Measurements from ENCODE around the gene PTCD3. TPM values are rescaled to one million over a fixed set of nuclear protein-coding genes. Genes with fewer than 3 reads are reported as not detected.

The PTCD3 gene
- total and polyA plus RNA-seq, 2 of the 4 experiments (the other 2 are of a cell fraction) = 44.0 to 48.9 TPM

DNA sequence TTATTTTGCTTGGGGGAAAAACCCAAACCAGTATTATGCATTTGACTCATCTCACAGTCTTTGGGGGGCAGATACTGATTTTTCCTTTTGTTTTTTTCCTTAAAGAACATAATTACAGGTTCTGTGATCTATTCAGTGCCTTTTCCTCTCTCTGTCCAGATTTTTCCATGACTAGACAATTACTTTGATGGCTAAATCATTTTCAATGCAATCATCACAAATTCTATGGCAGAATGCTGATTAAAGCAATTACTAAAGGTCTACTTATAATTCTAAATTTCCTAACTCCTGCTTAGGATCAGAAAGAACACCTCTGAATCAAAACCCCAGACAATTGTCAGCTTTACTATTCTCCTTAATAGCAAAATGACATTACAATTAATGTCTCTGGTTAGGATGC, 39.1 kb upstream of the PTCD3 start:
- Histone ChIP-seq H3K4ac (ENCODE audit: low read depth, low read length) (no peak overlapping the region), H3K9me1 (ENCODE audit: insufficient read depth, low read length) (no peaks in the 10 kb centered on the region; the same call in 1 of the 2 replicates), H3K27me3 (ENCODE audit: control insufficient read depth, insufficient read depth, low read length) (no peaks in the 10 kb centered on the region), H2BK5ac (ENCODE audit: low read depth, low read length, poor library complexity, severe bottlenecking) (no peak overlapping the region), H4K8ac (ENCODE audit: low read depth in 2 of 2, low read length in 2 of 2) (no peak overlapping the region), H2BK15ac (ENCODE audit: low read depth, low read length) (no peak overlapping the region), H2AK9ac (replicated peaks; ENCODE audit: low read depth, low read length, poor library complexity) (no peak overlapping the region), H2BK120ac (ENCODE audit: low read depth, low read length) (no peak overlapping the region), H3K56ac (ENCODE audit: extremely low read depth, insufficient read depth, low read length) (no peak overlapping the region), H3K27ac (ENCODE audit: insufficient read depth, low read length) (no peak overlapping the region), H3K36me3 (ENCODE audit: control insufficient read depth, insufficient read depth, low read length) (peaks cover 32% of the 10 kb centered on the region), H4K5ac (ENCODE audit: low read depth, low read length) (no peak overlapping the region), H3K9me3 (ENCODE audit: control insufficient read depth, insufficient read depth, low read length) (no peaks in the 10 kb centered on the region), H3K4me1 (ENCODE audit: control insufficient read depth, insufficient read depth, low read length) (peaks cover 2% of the 10 kb centered on the region; the same call in 1 of the 2 replicates), H4K91ac (ENCODE audit: insufficient read depth, low read depth, low read length) (no peak overlapping the region), H3K4me3 (ENCODE audit: insufficient read depth, low read depth, low read length) (no peak overlapping the region), H2AFZ (replicated peaks; ENCODE audit: low read length, poor library complexity) (no peak overlapping the region), H3K14ac (replicated peaks; ENCODE audit: low read depth, low read length) (no peak overlapping the region), H4K20me1 (ENCODE audit: insufficient read depth, low read length) (no peaks in the 10 kb centered on the region), H2BK20ac (ENCODE audit: low read depth, low read length) (no peak overlapping the region), H3K4me2 (ENCODE audit: low read depth, low read length) (no peak overlapping the region), H2AK5ac (ENCODE audit: low read depth, low read length) (no peak overlapping the region), H3K9ac (ENCODE audit: low read depth, low read length) (no peak overlapping the region), H3K79me1 (ENCODE audit: low read depth in 1 of 2, low read length in 2 of 2) (peaks cover 3 to 21% of the 10 kb centered on the region in 2 experiments; a peak in 3 of 4 replicates), H3K18ac (ENCODE audit: low read depth, low read length) (no peak overlapping the region), H3K23ac (ENCODE audit: low read depth, low read length) (no peak overlapping the region)
- no peak for DNase-seq
- ChIA-PET CTCF (interaction anchor here (1.4 to 2.2 kb wide), 3 partner anchors 12 to 239 kb away, joined by 3 to 7 read pairs (median 5); no protein-coding TSS in a partner anchor), POLR2A (ENCODE audit: unreplicated experiment) (no interaction called here)
- in situ Hi-C loops (cut with MboI; ENCODE audit: low sequenced_read_pairs) = no loop called here
- no peak for ATAC-seq (ENCODE audit: low read depth)
- intact Hi-C loops (cut with micrococcal nuclease) = no loop called here
- peak; percentile 37; the same call in 1 of the 2 replicates for TF ChIP-seq MAFK (IDR thresholded peaks at IDR 0.05; ENCODE audit: low read depth, low read length)
- TF ChIP-seq BHLHE40 (IDR thresholded peaks at IDR 0.05; ENCODE audit: low read depth, low read length) = no peak
- dilution Hi-C loops (cut with HindIII; ENCODE audit: low sequenced_read_pairs, unreplicated experiment) = no loop called here
- BruUV-seq (replicated peaks) = no TSS peak
